Choroid plexus epithelial cell (primary cell): ENCODE results near the gene AUH.

Source experiments
- DNase-seq: peaks from one replicate; pipeline ENCODE4 v3.0.0-alpha.2; 2010; ENCODE audit warnings: low read depth
- H3K4me3 ChIP-seq: 2 replicates; pipeline ENCODE4 v1.5.1; 2011; ENCODE audit warnings: low read depth, mild to moderate bottlenecking, control low read depth, low read length, moderate library complexity
- TF ChIP-seq, protein P1 (sequence below): conservative IDR thresholded peaks from 2 replicates; pipeline ENCODE4 v1.5.1; 2011; ENCODE audit warnings: low read depth, mild to moderate bottlenecking, control low read depth, inconsistent platforms, low read length, moderate library complexity

AUH gene

DNA sequence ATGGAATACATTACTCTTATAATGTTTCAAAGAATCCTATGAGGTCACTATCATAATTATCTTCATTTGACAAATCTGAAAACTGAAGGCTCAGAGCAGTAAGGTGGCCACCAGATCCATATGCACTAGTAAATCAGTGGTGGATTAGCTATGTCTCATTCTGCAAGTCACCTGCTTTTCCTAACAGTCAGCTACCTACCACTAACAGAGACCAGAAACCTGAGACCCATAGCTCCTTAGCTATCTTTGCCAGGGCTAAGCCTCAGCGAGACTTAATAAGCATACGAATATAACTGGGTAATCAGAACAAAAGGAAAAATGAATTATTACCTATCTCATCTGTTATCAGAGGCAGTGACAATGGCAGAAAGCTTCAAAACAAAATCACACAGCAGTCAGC, 118.7 kb downstream of the AUH start:
- DNase-seq = no peak
- no peak overlapping the region for H3K4me3 ChIP-seq
- TF ChIP-seq, protein P1, sequence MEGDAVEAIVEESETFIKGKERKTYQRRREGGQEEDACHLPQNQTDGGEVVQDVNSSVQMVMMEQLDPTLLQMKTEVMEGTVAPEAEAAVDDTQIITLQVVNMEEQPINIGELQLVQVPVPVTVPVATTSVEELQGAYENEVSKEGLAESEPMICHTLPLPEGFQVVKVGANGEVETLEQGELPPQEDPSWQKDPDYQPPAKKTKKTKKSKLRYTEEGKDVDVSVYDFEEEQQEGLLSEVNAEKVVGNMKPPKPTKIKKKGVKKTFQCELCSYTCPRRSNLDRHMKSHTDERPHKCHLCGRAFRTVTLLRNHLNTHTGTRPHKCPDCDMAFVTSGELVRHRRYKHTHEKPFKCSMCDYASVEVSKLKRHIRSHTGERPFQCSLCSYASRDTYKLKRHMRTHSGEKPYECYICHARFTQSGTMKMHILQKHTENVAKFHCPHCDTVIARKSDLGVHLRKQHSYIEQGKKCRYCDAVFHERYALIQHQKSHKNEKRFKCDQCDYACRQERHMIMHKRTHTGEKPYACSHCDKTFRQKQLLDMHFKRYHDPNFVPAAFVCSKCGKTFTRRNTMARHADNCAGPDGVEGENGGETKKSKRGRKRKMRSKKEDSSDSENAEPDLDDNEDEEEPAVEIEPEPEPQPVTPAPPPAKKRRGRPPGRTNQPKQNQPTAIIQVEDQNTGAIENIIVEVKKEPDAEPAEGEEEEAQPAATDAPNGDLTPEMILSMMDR = no peak

- TF ChIP-seq, protein P1 = no peak
- DNase-seq = no peak
- no peak overlapping the region for H3K4me3 ChIP-seq
Measured at GRCh38 chr9:91241909-91242308, 119.8 kb downstream of the AUH start.

- DNase-seq = no peak
- no peak overlapping the region for H3K4me3 ChIP-seq
- TF ChIP-seq, protein P1 = no peak
Measured at GRCh38 chr9:91240596-91241165, 121.0 kb downstream of the AUH start.

GRCh38 chr9:91239367-91240111, 122.2 kb downstream of the AUH start:
- no peak for DNase-seq
- TF ChIP-seq, protein P1 = no peak
- H3K4me3 ChIP-seq = no peak overlapping the region

DNA sequence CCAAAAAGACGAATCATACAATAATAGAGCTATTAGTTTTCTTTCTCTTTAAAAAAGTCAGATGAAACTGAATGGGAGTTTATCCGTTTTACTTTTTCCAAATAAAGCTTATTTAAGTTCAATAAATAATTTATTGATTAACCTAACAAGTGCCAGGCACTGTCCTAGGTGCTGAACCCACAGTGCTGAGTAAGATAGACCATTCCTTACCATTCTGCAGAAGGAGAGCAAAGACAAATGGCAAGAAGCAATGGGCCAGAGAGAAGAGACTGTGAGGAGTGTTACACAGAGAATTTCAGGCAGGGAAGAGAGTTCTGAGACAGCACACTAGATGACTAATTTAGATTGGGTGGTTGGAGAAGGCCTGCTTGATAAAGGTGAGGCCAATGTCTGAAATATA, 127.2 kb downstream of the AUH start:
- TF ChIP-seq, protein P1 = no peak
- no peak for DNase-seq
- H3K4me3 ChIP-seq = no peak overlapping the region

GRCh38 chr9:91231619-91232018, 130.1 kb downstream of the AUH start:
- no peak overlapping the region for H3K4me3 ChIP-seq
- no peak for DNase-seq
- TF ChIP-seq, protein P1 = no peak

DNA sequence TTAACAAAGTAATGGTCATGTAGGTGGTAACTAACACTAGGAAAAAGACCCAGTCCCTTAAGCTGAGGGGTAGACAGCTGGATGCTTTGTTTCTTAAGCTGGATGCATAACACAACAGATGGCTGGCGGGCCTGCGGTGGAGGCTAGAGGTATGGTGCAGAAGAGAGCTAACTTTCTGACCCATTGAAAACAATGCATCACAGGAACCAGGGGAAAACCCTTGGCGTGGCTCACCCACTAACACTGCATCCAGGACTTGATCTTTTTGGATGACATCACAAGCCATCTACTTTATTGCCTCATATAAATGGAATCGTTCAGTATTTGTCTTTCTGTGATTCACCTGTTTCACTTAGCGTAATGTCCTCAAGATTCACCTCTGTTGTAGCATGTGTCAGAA, 138.7 kb downstream of the AUH start:
- TF ChIP-seq, protein P1 = no peak
- no peak overlapping the region for H3K4me3 ChIP-seq
- no peak for DNase-seq
